SU-DHL-6 (cell line): Measurements from ENCODE around the gene MSL3B.

Experiments
- EZH2phosphoT487 ChIP-seq: fragments of 200-600 bp; sonication (generic), shearing (Covaris generic); conservative IDR thresholded peaks from 2 replicates; pipeline ENCODE4 v1.6.1; 2018; ENCODE audit warnings: mild to moderate bottlenecking, antibody characterized with exemption, low read length, moderate library complexity, mixed read lengths
- TF ChIP-seq, protein P1 (sequence below): fragments of 200-600 bp; sonication (generic); IDR thresholded peaks from one replicate; pipeline ENCODE4 v1.5.1; 2017; ENCODE audit warnings: antibody characterized with exemption, mild to moderate bottlenecking, low read length, moderate library complexity; ENCODE audit not compliant: insufficient read depth, poor library complexity, severe bottlenecking

DNA sequence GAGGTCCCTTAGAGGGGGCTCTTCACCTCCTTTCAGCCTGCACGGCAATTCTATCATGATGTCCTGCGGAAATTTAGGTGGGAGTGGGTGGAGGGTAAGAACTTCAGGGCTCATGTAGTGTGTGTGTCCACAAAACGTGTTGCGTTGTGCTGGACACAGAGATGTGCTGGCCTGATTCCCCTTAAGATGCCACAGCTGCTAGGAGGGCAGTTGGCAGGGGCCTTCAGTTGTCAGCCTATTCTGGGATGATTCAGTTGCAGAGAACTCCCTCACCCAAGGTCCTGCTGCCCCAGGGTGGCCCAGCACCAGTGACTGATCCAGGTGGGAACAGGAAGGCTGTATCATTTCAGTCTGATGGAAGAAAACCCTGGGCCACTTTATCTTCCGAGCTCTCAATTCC is 12.8 kb downstream of the MSL3B start:
- TF ChIP-seq, protein P1, sequence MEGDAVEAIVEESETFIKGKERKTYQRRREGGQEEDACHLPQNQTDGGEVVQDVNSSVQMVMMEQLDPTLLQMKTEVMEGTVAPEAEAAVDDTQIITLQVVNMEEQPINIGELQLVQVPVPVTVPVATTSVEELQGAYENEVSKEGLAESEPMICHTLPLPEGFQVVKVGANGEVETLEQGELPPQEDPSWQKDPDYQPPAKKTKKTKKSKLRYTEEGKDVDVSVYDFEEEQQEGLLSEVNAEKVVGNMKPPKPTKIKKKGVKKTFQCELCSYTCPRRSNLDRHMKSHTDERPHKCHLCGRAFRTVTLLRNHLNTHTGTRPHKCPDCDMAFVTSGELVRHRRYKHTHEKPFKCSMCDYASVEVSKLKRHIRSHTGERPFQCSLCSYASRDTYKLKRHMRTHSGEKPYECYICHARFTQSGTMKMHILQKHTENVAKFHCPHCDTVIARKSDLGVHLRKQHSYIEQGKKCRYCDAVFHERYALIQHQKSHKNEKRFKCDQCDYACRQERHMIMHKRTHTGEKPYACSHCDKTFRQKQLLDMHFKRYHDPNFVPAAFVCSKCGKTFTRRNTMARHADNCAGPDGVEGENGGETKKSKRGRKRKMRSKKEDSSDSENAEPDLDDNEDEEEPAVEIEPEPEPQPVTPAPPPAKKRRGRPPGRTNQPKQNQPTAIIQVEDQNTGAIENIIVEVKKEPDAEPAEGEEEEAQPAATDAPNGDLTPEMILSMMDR: no peak
- TF ChIP-seq EZH2phosphoT487: no peak
